ENCODE results near the gene TRNP1. TPM values are rescaled to one million over a fixed set of nuclear protein-coding genes. Genes with fewer than 3 reads are reported as not detected.

Gene TRNP1
- polyA plus RNA-seq, 3 donors: 0.55 to 2.8 (median 0.92) TPM

DNA sequence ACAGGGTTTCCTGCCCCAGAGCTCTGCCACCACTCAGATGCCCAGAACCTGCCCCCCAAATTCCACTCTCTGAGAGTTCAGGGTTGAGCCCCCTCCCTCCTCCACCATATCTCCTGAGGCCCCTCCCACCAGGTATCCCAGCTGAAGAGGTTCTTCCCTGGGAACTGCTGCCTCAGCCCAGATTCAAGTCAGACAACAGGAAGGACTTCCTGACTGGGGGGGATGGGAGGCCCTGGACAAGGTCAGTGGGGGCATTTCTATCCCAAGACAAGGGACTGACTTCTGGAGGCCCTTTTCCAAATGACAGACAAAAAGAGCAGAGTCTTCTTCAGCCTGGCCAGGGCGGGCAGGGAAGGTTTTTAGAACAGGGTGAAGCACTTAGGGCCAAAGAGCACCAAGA, 43.2 kb downstream of the TRNP1 start:
- no peak for DNase-seq
- Mint-ChIP-seq H3K4me1 (peaks cover 11% of the 10 kb centered on the region), H3K27ac (no peak overlapping the region), H3K27me3 (ENCODE audit: low read depth in 3 of 3) (peaks cover 1 to 13% (median 2%) of the 10 kb centered on the region in 3 donors), H3K4me3 (peak overlapping the region in 1 of 2 donors; percentile 23), H3K36me3 (no peaks in the 10 kb centered on the region), H3K9me3 (no peaks in the 10 kb centered on the region)
- Histone ChIP-seq H3K9ac (ENCODE audit: insufficient read depth, low read length, poor library complexity, severe bottlenecking) (no peak overlapping the region), H3K4me2 (replicated peaks; ENCODE audit: extremely low read depth, low read length, poor library complexity, severe bottlenecking) (no peak overlapping the region), H2AFZ (ENCODE audit: insufficient read depth, low read depth, low read length, poor library complexity, severe bottlenecking) (no peak overlapping the region), H3K4me3 (replicated peaks in 1 of 3; ENCODE audit: low read depth in 2 of 3, low read length in 3 of 3) (no peak overlapping the region), H3K27ac (ENCODE audit: low read depth in 1 of 2, low read length in 2 of 2) (no peak overlapping the region), H4K20me1 (ENCODE audit: insufficient read depth, low read length) (no peaks in the 10 kb centered on the region), H3K36me3 (replicated peaks in 1 of 2; ENCODE audit: control insufficient read depth in 1 of 2, insufficient read depth in 2 of 2, low read length in 2 of 2) (no peaks in the 10 kb centered on the region), H3K4me1 (ENCODE audit: control insufficient read depth in 1 of 2, insufficient read depth in 2 of 2, low read length in 2 of 2) (peaks cover 8 to 13% of the 10 kb centered on the region in 2 donors), H3K27me3 (ENCODE audit: control insufficient read depth in 2 of 2, insufficient read depth in 2 of 2, low read length in 2 of 2) (no peaks in the 10 kb centered on the region), H3K9me3 (replicated peaks in 1 of 2; ENCODE audit: control insufficient read depth in 1 of 2, insufficient read depth in 1 of 2, low read length in 2 of 2) (no peaks in the 10 kb centered on the region), H3K79me2 (ENCODE audit: insufficient read depth, low read length) (no peaks in the 10 kb centered on the region)
- no CpG with 5 or more reads among the region's 1 CpG for WGBS (ENCODE audit: insufficient coverage)
- TF ChIP-seq, protein P1, sequence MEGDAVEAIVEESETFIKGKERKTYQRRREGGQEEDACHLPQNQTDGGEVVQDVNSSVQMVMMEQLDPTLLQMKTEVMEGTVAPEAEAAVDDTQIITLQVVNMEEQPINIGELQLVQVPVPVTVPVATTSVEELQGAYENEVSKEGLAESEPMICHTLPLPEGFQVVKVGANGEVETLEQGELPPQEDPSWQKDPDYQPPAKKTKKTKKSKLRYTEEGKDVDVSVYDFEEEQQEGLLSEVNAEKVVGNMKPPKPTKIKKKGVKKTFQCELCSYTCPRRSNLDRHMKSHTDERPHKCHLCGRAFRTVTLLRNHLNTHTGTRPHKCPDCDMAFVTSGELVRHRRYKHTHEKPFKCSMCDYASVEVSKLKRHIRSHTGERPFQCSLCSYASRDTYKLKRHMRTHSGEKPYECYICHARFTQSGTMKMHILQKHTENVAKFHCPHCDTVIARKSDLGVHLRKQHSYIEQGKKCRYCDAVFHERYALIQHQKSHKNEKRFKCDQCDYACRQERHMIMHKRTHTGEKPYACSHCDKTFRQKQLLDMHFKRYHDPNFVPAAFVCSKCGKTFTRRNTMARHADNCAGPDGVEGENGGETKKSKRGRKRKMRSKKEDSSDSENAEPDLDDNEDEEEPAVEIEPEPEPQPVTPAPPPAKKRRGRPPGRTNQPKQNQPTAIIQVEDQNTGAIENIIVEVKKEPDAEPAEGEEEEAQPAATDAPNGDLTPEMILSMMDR (IDR thresholded peaks at IDR 0.05): no peak
- intact Hi-C loops (cut with micrococcal nuclease): no loop called here

DNA sequence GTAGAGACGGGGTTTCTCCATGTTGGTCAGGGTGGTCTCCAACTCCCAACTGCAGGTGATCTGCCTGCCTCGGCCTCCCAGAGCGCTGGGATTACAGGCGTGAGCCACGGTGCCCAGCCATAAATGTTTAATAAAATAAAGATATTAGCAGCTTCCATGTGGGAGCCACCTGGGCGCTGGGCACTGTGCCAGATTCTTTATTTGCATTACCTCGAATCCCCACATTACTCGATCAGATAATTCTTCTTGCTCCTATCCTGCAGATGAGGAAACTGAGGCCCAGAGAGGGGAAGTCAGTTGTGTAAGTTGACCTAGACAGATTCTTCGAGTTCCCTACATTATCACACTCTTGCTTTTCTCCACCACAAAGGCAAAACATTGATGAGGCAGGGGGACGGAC, 44.0 kb downstream of the TRNP1 start:
- H3K36me3 Mint-ChIP-seq: no peaks in the 10 kb centered on the region
- H3K4me3 Mint-ChIP-seq: no peak overlapping the region
- TF ChIP-seq, protein P1 (IDR thresholded peaks at IDR 0.05): no peak
- WGBS (ENCODE audit: insufficient coverage): 100% methylated on average over 1 of the region's 10 CpGs
- no peak overlapping the region for H3K27ac Mint-ChIP-seq
- DNase-seq: no peak
- Histone ChIP-seq H3K9ac (ENCODE audit: insufficient read depth, low read length, poor library complexity, severe bottlenecking) (no peak overlapping the region), H3K79me2 (ENCODE audit: insufficient read depth, low read length) (no peaks in the 10 kb centered on the region), H3K36me3 (replicated peaks in 1 of 2; ENCODE audit: control insufficient read depth in 1 of 2, insufficient read depth in 2 of 2, low read length in 2 of 2) (no peaks in the 10 kb centered on the region), H3K4me3 (replicated peaks in 1 of 3; ENCODE audit: low read depth in 2 of 3, low read length in 3 of 3) (no peak overlapping the region), H3K4me2 (replicated peaks; ENCODE audit: extremely low read depth, low read length, poor library complexity, severe bottlenecking) (no peak overlapping the region), H2AFZ (ENCODE audit: insufficient read depth, low read depth, low read length, poor library complexity, severe bottlenecking) (no peak overlapping the region), H3K27me3 (ENCODE audit: control insufficient read depth in 2 of 2, insufficient read depth in 2 of 2, low read length in 2 of 2) (no peaks in the 10 kb centered on the region), H3K4me1 (ENCODE audit: control insufficient read depth in 1 of 2, insufficient read depth in 2 of 2, low read length in 2 of 2) (peaks cover 5 to 10% of the 10 kb centered on the region in 2 donors), H3K9me3 (replicated peaks in 1 of 2; ENCODE audit: control insufficient read depth in 1 of 2, insufficient read depth in 1 of 2, low read length in 2 of 2) (no peaks in the 10 kb centered on the region), H4K20me1 (ENCODE audit: insufficient read depth, low read length) (no peaks in the 10 kb centered on the region), H3K27ac (ENCODE audit: low read depth in 1 of 2, low read length in 2 of 2) (no peak overlapping the region)
- intact Hi-C loops (cut with micrococcal nuclease): no loop called here
- H3K9me3 Mint-ChIP-seq: no peaks in the 10 kb centered on the region
- H3K4me1 Mint-ChIP-seq: peaks cover 8% of the 10 kb centered on the region
- H3K27me3 Mint-ChIP-seq (ENCODE audit: low read depth in 3 of 3): peaks cover 1 to 9% (median 2%) of the 10 kb centered on the region in 3 donors
